GM12873 (cell line): Measurements from ENCODE around the gene UCHL5.

Experiments used
- TF ChIP-seq, protein P1 (sequence below): IDR thresholded peaks from 2 replicates; pipeline ENCODE4 v1.5.1; 2012; ENCODE audit warnings: low read depth, mild to moderate bottlenecking, moderate library complexity, low read length, control low read depth; ENCODE audit not compliant: insufficient read depth; ENCODE audit errors: missing control alignments

Gene UCHL5

DNA sequence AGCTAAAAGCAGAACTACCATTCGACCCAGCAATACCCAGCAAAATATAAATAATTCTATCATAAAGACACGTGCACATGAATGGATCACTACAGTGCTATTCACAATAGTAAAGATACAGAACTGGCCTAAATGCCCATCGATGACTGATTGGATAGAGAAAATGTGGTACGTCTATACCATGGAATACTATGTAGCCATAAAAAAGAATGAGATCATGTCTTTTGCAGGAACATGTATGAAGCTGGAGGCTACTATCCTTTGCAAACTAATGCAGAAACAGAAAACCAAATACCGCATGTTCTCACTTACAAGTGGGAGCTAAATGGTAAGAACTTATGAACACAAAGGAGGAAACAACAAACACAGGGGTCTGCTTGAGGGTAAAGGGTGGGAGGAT, 53.4 kb downstream of the UCHL5 start:
- TF ChIP-seq, protein P1, sequence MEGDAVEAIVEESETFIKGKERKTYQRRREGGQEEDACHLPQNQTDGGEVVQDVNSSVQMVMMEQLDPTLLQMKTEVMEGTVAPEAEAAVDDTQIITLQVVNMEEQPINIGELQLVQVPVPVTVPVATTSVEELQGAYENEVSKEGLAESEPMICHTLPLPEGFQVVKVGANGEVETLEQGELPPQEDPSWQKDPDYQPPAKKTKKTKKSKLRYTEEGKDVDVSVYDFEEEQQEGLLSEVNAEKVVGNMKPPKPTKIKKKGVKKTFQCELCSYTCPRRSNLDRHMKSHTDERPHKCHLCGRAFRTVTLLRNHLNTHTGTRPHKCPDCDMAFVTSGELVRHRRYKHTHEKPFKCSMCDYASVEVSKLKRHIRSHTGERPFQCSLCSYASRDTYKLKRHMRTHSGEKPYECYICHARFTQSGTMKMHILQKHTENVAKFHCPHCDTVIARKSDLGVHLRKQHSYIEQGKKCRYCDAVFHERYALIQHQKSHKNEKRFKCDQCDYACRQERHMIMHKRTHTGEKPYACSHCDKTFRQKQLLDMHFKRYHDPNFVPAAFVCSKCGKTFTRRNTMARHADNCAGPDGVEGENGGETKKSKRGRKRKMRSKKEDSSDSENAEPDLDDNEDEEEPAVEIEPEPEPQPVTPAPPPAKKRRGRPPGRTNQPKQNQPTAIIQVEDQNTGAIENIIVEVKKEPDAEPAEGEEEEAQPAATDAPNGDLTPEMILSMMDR = no peak

DNA sequence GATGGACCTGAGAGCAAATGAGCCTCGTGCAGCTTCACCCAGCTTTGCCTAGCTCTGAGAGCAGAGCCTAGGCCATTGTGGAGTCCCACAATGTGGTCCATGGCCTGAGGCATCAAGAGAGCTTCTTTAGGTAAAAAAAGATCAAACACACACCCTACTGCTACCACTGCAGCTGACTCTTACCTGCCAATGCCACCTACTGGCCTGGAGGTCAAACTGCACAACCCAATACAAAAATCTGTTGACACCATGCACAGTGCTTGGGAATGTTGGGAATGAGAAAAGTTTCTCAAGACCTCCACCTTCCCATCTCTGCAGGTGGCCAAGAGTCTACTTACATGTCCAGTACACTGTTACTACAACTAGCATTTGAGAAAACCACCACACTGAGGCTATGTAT, 60.6 kb downstream of the UCHL5 start:
- TF ChIP-seq, protein P1 = peak; percentile 59

DNA sequence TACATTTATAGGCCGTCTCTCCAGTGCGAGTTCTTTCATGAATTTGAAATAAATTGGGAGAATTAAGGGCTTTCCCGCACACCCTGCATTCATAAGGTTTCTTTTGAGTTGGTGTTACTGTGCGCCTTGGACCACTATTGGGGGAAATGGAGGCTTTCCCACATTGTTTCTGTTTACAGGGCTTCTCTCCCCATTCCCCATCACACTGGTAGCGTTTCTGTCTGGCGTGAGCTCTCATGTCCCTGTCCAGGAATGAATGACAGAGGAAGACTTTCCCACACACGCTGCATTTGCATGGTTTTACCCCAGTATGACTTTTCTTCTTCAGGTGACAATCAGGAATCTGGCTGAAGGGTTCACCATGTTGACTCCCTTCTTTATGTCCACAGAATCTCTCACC, 65.0 kb downstream of the UCHL5 start:
- TF ChIP-seq, protein P1 = no peak

DNA sequence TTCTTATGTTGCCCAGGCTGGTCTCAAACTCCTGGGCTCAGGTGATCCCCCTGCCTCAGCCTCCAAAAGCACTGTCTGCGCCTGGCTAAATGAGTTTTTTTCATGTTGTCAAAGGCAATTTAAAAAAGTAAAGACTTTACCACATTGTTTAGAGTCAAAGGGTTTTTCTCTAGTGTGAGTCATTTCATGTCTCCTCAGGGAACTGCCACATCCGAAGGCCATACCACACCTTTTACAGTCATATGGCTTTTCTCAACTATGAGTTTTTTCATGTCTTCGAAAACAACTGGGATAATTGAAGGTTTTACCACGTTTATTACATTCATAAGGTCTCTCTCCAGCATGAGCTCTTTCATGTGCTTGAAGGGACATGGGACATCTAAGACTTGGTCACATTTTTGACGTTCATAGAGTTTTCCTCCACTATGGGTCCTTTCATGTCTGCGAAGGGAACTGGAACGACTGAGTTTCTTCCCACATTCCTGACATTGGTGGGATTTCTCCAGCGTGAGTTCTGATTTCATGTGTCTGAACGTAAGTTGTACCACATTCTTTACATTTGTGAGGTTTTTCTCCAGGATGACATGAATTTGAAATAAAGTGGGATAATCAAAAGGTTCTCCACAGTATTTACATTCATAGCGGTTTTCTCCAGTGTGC, 65.6 kb downstream of the UCHL5 start:
- TF ChIP-seq, protein P1 = no peak

DNA sequence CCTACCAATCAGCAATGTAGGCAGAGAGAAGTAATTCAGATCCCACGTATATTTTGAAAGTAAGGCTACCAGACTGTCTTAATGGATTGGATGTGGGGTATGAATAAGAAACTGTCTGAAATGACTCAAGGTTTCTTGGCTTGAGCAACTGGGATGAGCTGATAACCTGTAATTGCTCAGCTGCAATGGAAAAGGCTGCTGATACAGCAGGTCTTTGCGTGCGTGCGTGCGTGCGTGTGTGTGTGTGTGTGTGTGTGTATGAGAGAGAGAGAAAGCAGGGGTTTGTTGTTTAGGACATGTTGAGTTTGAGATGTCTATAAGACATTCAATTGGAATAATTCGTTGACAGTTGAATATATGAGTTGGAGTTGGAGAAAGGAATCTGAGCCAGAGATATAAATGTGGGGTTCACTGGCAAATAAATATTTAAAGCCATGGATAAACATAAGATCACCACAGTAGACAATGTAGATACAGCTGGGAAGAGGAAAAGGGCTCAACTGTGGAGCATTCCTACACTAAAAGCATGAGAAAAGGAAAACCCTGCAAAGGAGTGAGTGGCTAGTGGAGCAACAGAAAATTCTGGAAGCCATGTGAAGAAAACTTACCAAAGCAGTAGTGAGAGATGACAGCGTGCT, 72.9 kb downstream of the UCHL5 start:
- TF ChIP-seq, protein P1 = no peak

DNA sequence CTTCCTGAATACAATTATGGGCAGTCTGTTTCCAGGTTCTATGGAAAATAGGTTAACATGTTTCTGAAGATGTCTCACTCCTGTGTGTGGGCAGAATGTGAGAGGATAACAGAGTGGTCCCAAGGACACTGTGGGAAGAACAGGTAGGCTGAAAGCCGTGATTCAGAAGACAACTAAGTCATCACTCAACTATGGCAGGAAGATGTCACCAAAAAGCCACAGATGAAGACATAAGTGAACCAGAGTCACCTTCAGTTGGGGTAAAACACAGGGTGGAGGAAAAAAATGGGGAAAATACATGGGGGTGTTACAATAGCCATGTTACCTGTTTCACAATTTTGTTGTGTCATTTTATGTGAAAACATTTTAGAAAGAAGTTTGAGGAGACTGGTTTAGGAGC, 75.1 kb downstream of the UCHL5 start:
- TF ChIP-seq, protein P1 = no peak

DNA sequence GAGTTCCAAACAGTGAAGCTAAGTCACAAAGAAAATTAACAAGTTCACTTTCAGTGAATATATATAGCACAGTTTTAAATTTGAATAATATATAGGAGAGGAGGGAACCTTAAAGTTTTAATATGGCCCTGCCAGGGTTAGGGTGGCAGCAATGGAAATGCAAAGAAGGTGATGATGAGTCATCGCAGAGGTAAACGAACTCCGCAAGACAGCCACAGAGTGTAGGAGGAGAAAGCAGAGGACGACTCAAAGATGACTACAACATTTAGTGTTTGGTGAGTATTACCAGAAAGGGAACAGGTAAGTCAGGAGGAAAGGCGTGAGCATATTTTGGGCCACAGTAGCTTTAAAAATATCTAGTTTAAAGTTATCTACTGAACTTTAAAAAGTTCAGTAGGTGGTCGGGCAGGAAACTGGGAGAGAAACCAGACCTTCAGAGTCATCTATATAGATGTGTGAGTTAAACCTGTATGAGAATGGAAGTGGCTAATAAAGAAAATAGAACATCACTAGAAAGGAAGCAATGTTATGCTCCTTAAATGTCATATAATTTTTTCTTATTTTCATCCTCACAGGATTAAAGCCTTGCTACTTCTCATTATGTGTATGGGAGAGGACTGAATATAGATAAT, 75.7 kb downstream of the UCHL5 start:
- TF ChIP-seq, protein P1 = no peak
